Progenitor cell of endocrine pancreas (in vitro differentiated cells): ENCODE measurements around the gene SEPTIN14. TPM values are rescaled to one million over a fixed set of nuclear protein-coding genes. Genes with fewer than 3 reads are reported as not detected.
"Not testable (repeated sequence)": the region's sequence is repeated elsewhere in the genome, so short reads cannot be mapped to it uniquely, and the experiment has no call there.

Experiments
- DNase-seq: peaks from one replicate; pipeline ENCODE4 v3.0.0; 2021; ENCODE audit warnings: low spot score; ENCODE audit not compliant: unreplicated experiment
- H3K27ac Mint-ChIP-seq: 2 replicates; pipeline ENCODE4 v1.8.0; 2021; ENCODE audit warnings: mild to moderate bottlenecking, moderate library complexity, mixed read lengths
- H3K27me3 Mint-ChIP-seq: 2 replicates; pipeline ENCODE4 v1.8.0; 2021; ENCODE audit warnings: mixed read lengths
- H3K36me3 Mint-ChIP-seq: 2 replicates; pipeline ENCODE4 v1.8.0; 2022; ENCODE audit warnings: mixed read lengths; ENCODE audit not compliant: insufficient read depth
- H3K4me1 Mint-ChIP-seq: 2 replicates; pipeline ENCODE4 v1.8.0; 2021; ENCODE audit warnings: low read depth, mixed read lengths
- H3K4me3 Mint-ChIP-seq: 2 replicates; pipeline ENCODE4 v1.8.0; 2021; ENCODE audit warnings: low read depth, mild to moderate bottlenecking, moderate library complexity, mixed read lengths
- H3K9me3 Mint-ChIP-seq: 2 replicates; pipeline ENCODE4 v1.8.0; 2021; ENCODE audit warnings: low read depth, mixed read lengths
- CTCF ChIP-seq: fragments of 200-600 bp; sonication (generic); IDR thresholded peaks from one replicate; pipeline ENCODE4 v1.5.0; 2021; ENCODE audit warnings: antibody characterized with exemption, mild to moderate bottlenecking; ENCODE audit not compliant: unreplicated experiment
- total RNA-seq: library from RNA; stranded (reverse); gene quantifications from 2 replicates; pipeline ENCODE4 v1.2.1, GENCODE V29; 2021

SEPTIN14 gene
- total RNA-seq, 1 donor from 2014 or later = 0.07 TPM

GRCh38 chr7:55778631-55779030 lies 83.9 kb downstream of the SEPTIN14 start:
- TF ChIP-seq CTCF = no peak
- Mint-ChIP-seq H3K27me3 (no peaks in the 10 kb centered on the region), H3K4me1 (no peaks in the 10 kb centered on the region), H3K9me3 (peaks cover 24% of the 10 kb centered on the region), H3K27ac (no peak overlapping the region), H3K36me3 (peaks cover 3% of the 10 kb centered on the region), H3K4me3 (no peak overlapping the region)
- DNase-seq = no peak

GRCh38 chr7:55776196-55776595 lies 86.4 kb downstream of the SEPTIN14 start:
- no peak overlapping the region for H3K4me3 Mint-ChIP-seq
- no peak overlapping the region for H3K27ac Mint-ChIP-seq
- no peak for TF ChIP-seq CTCF
- no peaks in the 10 kb centered on the region for H3K27me3 Mint-ChIP-seq
- H3K4me1 Mint-ChIP-seq = no peaks in the 10 kb centered on the region
- H3K9me3 Mint-ChIP-seq = peaks cover 24% of the 10 kb centered on the region
- no peak for DNase-seq
- H3K36me3 Mint-ChIP-seq = peaks cover 3% of the 10 kb centered on the region

- Mint-ChIP-seq H3K4me3 (no peak overlapping the region), H3K4me1 (no peaks in the 10 kb centered on the region), H3K27ac (no peak overlapping the region), H3K9me3 (peaks cover 21% of the 10 kb centered on the region), H3K27me3 (no peaks in the 10 kb centered on the region), H3K36me3 (peaks cover 3% of the 10 kb centered on the region)
- DNase-seq = no peak
- TF ChIP-seq CTCF = no peak
Observed at GRCh38 chr7:55775051-55775420, 87.5 kb downstream of the SEPTIN14 start.

GRCh38 chr7:55774327-55775050 lies 88.1 kb downstream of the SEPTIN14 start:
- TF ChIP-seq CTCF = no peak
- H3K9me3 Mint-ChIP-seq = peaks cover 17% of the 10 kb centered on the region
- H3K4me1 Mint-ChIP-seq = no peaks in the 10 kb centered on the region
- H3K4me3 Mint-ChIP-seq = no peak overlapping the region
- no peak for DNase-seq
- peaks cover 3% of the 10 kb centered on the region for H3K36me3 Mint-ChIP-seq
- no peaks in the 10 kb centered on the region for H3K27me3 Mint-ChIP-seq
- no peak overlapping the region for H3K27ac Mint-ChIP-seq

DNA sequence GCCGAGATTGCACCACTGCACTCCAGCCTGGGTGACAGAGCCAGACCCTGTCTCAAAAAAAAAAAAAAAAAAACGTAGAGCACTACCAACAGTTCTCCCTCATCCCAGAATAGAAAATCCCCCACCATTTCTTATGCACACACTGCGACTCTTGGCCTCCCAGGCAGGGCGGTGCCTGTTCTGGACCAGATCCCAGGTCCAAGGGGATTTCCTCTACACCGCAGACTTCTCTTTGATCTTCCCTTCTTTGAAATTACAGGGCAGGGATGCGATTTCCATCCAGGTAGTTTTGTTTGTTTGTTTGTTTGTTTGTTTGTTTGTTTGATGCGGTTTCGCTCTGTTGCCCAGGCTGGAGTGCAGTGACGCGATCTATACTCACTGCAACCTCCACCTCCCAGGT lies 91.8 kb downstream of the SEPTIN14 start:
- no peaks in the 10 kb centered on the region for H3K36me3 Mint-ChIP-seq
- no peak overlapping the region for H3K27ac Mint-ChIP-seq
- H3K27me3 Mint-ChIP-seq = no peaks in the 10 kb centered on the region
- H3K4me1 Mint-ChIP-seq = no peaks in the 10 kb centered on the region
- TF ChIP-seq CTCF = no peak
- no peak for DNase-seq
- no peak overlapping the region for H3K4me3 Mint-ChIP-seq
- peaks cover 7% of the 10 kb centered on the region for H3K9me3 Mint-ChIP-seq

DNA sequence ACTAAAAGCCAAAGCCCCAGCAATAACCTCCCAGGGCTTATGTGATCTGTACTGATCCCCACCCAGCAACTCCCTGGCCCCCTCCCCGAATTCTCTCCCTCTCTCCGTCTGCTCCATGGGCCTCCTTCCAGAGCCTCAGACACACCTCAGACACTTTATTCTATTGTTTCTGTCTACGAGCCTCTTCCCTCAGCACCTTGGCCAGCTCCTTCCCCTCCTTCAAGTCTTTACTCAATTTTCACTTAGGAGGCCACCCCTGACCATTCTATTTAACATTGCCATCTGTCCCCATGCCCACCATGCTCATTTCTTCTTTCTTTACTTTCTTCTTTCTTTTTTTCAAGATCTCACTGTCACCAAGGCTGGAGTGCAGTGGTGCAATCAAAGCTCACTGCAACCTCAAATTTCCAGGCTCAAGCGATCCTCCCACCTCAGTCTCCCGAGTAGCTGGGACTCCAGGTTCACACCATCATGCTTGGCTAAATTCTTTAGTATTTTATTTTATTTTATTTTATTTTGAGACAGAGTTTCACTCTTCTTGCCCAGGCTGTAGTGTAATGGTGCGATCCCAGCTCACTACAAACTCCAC lies 109.2 kb downstream of the SEPTIN14 start:
- H3K9me3 Mint-ChIP-seq, H3K36me3 Mint-ChIP-seq, H3K4me3 Mint-ChIP-seq, H3K27me3 Mint-ChIP-seq, DNase-seq, H3K27ac Mint-ChIP-seq, H3K4me1 Mint-ChIP-seq: not testable (repeated sequence)

DNA sequence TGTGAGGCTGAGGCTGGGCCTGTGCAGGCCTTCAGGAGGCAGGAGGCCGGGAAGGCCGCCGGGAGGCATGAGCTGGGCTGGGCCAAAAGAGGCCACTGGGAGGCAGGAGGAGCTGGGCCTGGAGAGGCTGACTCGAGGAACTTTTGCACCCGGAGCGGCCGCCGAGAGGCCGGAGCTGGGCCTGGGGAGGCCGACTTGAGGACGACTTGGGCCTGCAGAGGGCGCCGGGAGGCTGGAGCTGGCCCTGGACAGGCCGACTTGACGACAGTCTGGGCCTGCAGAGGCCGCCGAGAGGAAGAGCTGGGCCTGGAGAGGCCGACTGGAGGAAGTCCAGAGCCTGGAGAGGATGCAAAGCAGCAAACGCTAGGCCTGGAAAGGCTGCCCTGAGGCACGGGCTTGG lies 117.8 kb downstream of the SEPTIN14 start:
- not testable (repeated sequence) for DNase-seq, H3K27ac Mint-ChIP-seq, H3K4me1 Mint-ChIP-seq, H3K9me3 Mint-ChIP-seq, H3K27me3 Mint-ChIP-seq, H3K36me3 Mint-ChIP-seq, H3K4me3 Mint-ChIP-seq
